K562 (cell line): Measurements from ENCODE around the gene TMPRSS11B. TPM values are rescaled to one million over a fixed set of nuclear protein-coding genes. Genes with fewer than 3 reads are reported as not detected.

Experiments used
- ARHGAP35 ChIP-seq: fragments of 450-650 bp; IDR thresholded peaks from 2 replicates; pipeline ENCODE4 v1.6.1; 2018; ENCODE audit not compliant: partially characterized antibody
- CEBPG ChIP-seq, 3 experiments: fragments of 200-800 bp in 1 of 3; sonication (Bioruptor generic) in 1 of 3; sonication (generic) in 1 of 3; formaldehyde crosslinking in 1 of 3; IDR thresholded peaks in 2 of 3; conservative IDR thresholded peaks in 1 of 3; 2 replicates each; pipeline versions ENCODE4 v1.6.1 to v1.8.0; 2016 to 2022; ENCODE audit warnings: missing compliant biosample characterization in 2 of 3, missing genetic modification characterization in 2 of 3, mild to moderate bottlenecking in 1 of 3, missing genetic modification reagents in 1 of 3
- CSDE1 ChIP-seq, 2 experiments: fragments of 450-650 bp; IDR thresholded peaks; 2 replicates each; pipeline ENCODE4 v1.6.1; 2016; ENCODE audit warnings: mild to moderate bottlenecking in 1 of 2
- DACH1 ChIP-seq: fragments of 450-650 bp; IDR thresholded peaks from 2 replicates; pipeline ENCODE4 v1.6.1; 2018; ENCODE audit not compliant: partially characterized antibody
- E2F6 ChIP-seq, 2 experiments: IDR thresholded peaks; 2 replicates each; pipeline ENCODE4 v1.6.1; 2011; ENCODE audit warnings: borderline replicate concordance in 1 of 2, control low read depth in 1 of 2, low read depth in 1 of 2, low read length in 1 of 2, mild to moderate bottlenecking in 1 of 2, mixed read lengths in 1 of 2, moderate library complexity in 1 of 2; ENCODE audit not compliant: insufficient read depth in 1 of 2, insufficient read length in 1 of 2, poor library complexity in 1 of 2, severe bottlenecking in 1 of 2; ENCODE audit errors: extremely low read depth in 1 of 2
- FOXM1 ChIP-seq, 2 experiments: fragments of 450-650 bp in 1 of 2; sonication (generic) in 1 of 2; formaldehyde crosslinking in 1 of 2; IDR thresholded peaks; 2 replicates each; pipeline versions ENCODE4 v1.6.1 to v1.9.0; 2017 to 2022; ENCODE audit warnings: low read depth in 2 of 2, mild to moderate bottlenecking in 2 of 2, missing genetic modification reagents in 1 of 2, moderate library complexity in 1 of 2
- HDAC6 ChIP-seq: IDR thresholded peaks from 2 replicates; pipeline ENCODE4 v1.6.1; 2012; ENCODE audit warnings: low read depth, mild to moderate bottlenecking, control low read depth, inconsistent platforms, low read length, moderate library complexity
- HLTF ChIP-seq: fragments of 450-650 bp; IDR thresholded peaks from 2 replicates; pipeline ENCODE4 v1.6.1; 2016
- JUND ChIP-seq, 2 experiments: IDR thresholded peaks; 2 replicates in 1 of 2; 3 replicates in 1 of 2; pipeline ENCODE4 v1.6.1; 2011; ENCODE audit warnings: borderline replicate concordance in 2 of 2, low read depth in 2 of 2, low read length in 2 of 2, improper control_type of control experiment in 1 of 2, missing biosample characterization in 1 of 2, missing genetic modification characterization in 1 of 2, missing genetic modification reagents in 1 of 2
- MCM7 ChIP-seq, 2 experiments: fragments of 450-650 bp; IDR thresholded peaks; 2 replicates each; pipeline ENCODE4 v1.6.1; 2016 to 2018
- NFIX ChIP-seq: fragments of 250-450 bp; sonication (Bioruptor Pico); IDR thresholded peaks from 2 replicates; pipeline ENCODE4 v1.4.0; 2020; ENCODE audit warnings: low read depth, mild to moderate bottlenecking, moderate library complexity
- polyA plus RNA-seq, 8 experiments: library from polyadenylated mRNA; depleted of rRNA in 4 of 8; stranded (reverse) in 5 of 8; unstranded in 3 of 8; fragments of >200 nt; fragmentation: Nextera tagmentation in 2 of 8; fragmentation: Illumina TruSeq in 1 of 8; extraction: Ambion mirVana in 2 of 8; extraction: Trizol in 1 of 8; gene quantifications; 2 replicates each; pipeline versions ENCODE4 v1.2.1 to v1.2.3, GENCODE V29; 2011 to 2014; ENCODE audit warnings: inconsistent platforms in 1 of 8, missing spikeins in 1 of 8
- total RNA-seq, 7 experiments: library from RNA; depleted of rRNA in 6 of 7; stranded (reverse); fragments of >200 nt in 6 of 7; fragmentation: Illumina TruSeq in 2 of 7; extraction: Trizol in 2 of 7; gene quantifications; 2 replicates each; pipeline versions ENCODE4 v1.2.1 to v1.2.3, GENCODE V29; 2011 to 2021; ENCODE audit warnings: low replicate concordance in 1 of 7
- TF ChIP-seq, protein P1 (sequence below), 2 experiments: fragments of 450-650 bp in 1 of 2; sonication (generic) in 1 of 2; formaldehyde crosslinking in 1 of 2; IDR thresholded peaks in 1 of 2; conservative IDR thresholded peaks in 1 of 2; 2 replicates each; pipeline versions ENCODE4 v1.6.1 to v1.8.1; 2016 to 2023; ENCODE audit warnings: mild to moderate bottlenecking in 2 of 2, moderate library complexity in 2 of 2, inconsistent platforms in 1 of 2, missing genetic modification reagents in 1 of 2
- TF ChIP-seq, protein P2 (sequence below): fragments of 450-650 bp; formaldehyde crosslinking; IDR thresholded peaks from 2 replicates; pipeline ENCODE4 v1.4.0; 2022; ENCODE audit warnings: missing genetic modification characterization
- TF ChIP-seq, protein P3 (sequence below): fragments of 450-650 bp; IDR thresholded peaks from 2 replicates; pipeline ENCODE4 v1.6.1; 2016; ENCODE audit warnings: low read depth

Gene TMPRSS11B
- total and polyA plus RNA-seq, 9 of the 15 experiments (the other 6 are each of a cell fraction or from before 2014, with no cell fraction given): 0.03 to 0.07 TPM; not detected in 7

DNA sequence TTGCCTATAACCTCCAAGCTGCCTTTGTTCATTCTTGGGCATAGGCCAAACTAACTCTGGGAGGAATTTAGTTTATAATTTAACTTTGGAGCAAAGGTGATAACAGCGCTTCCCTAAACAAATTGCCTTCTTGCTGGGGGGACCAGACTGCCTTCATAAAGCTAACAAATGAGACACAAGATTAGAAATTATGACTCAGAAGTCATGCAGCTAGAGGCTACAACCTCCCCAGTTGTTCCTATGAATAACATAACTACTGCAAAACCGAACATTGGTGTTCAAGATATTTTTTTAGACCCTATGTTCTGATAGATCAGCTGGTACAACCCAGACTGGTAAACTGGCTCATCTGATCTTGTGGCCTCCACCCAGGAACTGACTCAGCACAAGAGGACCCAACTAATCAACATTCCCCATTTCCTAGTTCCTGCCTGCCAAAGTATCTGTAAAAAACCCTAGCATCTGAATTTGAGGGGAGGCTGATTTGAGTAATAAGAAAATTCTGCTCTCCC, 22.0 kb upstream of the TMPRSS11B start (continued):
- TF ChIP-seq, protein P1, sequence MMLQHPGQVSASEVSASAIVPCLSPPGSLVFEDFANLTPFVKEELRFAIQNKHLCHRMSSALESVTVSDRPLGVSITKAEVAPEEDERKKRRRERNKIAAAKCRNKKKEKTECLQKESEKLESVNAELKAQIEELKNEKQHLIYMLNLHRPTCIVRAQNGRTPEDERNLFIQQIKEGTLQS (IDR thresholded peaks at IDR 0.05): peak; percentile 15; the same call in 1 of the 2 replicates
- TF ChIP-seq, protein P1 (CRISPR knock-in tag; conservative IDR thresholded peaks at IDR 0.05): no peak
- no peak for TF ChIP-seq MCM7 (IDR thresholded peaks at IDR 0.05)
- TF ChIP-seq JUND (IDR thresholded peaks at IDR 0.05; ENCODE audit: borderline replicate concordance, low read depth, low read length): peak; percentile 49; the same call in 1 of the 2 replicates
- TF ChIP-seq JUND (tag; IDR thresholded peaks at IDR 0.05; ENCODE audit: borderline replicate concordance, low read depth, low read length): peak; percentile 70; the same call in 2 of the 3 replicates
- TF ChIP-seq, protein P2, sequence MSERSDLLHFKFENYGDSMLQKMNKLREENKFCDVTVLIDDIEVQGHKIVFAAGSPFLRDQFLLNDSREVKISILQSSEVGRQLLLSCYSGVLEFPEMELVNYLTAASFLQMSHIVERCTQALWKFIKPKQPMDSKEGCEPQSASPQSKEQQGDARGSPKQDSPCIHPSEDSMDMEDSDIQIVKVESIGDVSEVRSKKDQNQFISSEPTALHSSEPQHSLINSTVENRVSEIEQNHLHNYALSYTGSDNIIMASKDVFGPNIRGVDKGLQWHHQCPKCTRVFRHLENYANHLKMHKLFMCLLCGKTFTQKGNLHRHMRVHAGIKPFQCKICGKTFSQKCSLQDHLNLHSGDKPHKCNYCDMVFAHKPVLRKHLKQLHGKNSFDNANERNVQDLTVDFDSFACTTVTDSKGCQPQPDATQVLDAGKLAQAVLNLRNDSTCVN (CRISPR knock-in tag): no peak
- no peak for TF ChIP-seq ARHGAP35
- TF ChIP-seq HDAC6: no peak
- no peak for TF ChIP-seq CSDE1 (IDR thresholded peaks at IDR 0.05)
- TF ChIP-seq, protein P3, sequence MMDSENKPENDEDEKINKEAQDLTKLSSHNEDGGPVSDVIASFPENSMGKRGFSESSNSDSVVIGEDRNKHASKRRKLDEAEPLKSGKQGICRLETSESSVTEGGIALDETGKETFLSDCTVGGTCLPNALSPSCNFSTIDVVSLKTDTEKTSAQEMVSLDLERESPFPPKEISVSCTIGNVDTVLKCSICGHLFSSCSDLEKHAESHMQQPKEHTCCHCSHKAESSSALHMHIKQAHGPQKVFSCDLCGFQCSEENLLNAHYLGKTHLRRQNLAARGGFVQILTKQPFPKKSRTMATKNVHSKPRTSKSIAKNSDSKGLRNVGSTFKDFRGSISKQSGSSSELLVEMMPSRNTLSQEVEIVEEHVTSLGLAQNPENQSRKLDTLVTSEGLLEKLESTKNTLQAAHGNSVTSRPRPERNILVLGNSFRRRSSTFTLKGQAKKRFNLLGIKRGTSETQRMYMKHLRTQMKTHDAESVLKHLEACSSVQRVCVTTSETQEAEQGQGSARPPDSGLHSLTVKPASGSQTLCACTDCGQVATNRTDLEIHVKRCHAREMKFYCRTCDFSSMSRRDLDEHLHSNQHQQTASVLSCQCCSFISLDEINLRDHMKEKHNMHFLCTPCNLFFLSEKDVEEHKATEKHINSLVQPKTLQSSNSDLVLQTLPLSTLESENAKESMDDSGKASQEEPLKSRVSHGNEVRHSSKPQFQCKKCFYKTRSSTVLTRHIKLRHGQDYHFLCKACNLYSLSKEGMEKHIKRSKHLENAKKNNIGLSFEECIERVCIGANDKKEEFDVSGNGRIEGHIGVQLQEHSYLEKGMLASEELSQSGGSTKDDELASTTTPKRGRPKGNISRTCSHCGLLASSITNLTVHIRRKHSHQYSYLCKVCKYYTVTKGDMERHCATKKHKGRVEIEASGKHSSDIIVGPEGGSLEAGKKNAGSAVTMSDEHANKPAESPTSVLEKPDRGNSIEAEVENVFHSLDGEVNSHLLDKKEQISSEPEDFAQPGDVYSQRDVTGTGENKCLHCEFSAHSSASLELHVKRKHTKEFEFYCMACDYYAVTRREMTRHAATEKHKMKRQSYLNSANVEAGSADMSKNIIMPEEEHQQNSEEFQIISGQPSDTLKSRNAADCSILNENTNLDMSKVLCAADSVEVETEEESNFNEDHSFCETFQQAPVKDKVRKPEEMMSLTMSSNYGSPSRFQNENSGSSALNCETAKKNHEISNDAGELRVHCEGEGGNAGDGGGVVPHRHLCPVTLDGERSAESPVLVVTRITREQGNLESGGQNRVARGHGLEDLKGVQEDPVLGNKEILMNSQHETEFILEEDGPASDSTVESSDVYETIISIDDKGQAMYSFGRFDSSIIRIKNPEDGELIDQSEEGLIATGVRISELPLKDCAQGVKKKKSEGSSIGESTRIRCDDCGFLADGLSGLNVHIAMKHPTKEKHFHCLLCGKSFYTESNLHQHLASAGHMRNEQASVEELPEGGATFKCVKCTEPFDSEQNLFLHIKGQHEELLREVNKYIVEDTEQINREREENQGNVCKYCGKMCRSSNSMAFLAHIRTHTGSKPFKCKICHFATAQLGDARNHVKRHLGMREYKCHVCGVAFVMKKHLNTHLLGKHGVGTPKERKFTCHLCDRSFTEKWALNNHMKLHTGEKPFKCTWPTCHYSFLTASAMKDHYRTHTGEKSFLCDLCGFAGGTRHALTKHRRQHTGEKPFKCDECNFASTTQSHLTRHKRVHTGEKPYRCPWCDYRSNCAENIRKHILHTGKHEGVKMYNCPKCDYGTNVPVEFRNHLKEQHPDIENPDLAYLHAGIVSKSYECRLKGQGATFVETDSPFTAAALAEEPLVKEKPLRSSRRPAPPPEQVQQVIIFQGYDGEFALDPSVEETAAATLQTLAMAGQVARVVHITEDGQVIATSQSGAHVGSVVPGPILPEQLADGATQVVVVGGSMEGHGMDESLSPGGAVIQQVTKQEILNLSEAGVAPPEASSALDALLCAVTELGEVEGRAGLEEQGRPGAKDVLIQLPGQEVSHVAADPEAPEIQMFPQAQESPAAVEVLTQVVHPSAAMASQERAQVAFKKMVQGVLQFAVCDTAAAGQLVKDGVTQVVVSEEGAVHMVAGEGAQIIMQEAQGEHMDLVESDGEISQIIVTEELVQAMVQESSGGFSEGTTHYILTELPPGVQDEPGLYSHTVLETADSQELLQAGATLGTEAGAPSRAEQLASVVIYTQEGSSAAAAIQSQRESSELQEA: no peak
- no peak for TF ChIP-seq NFIX
- TF ChIP-seq FOXM1 (IDR thresholded peaks at IDR 0.05; ENCODE audit: low read depth): 0 out of 2 replicates have a peak, but pooled peaks have one; percentile 12
- TF ChIP-seq FOXM1 (CRISPR knock-in tag; IDR thresholded peaks at IDR 0.05; ENCODE audit: low read depth): no peak
- TF ChIP-seq E2F6 (IDR thresholded peaks at IDR 0.05; ENCODE audit: borderline replicate concordance in 1 of 2, extremely low read depth in 1 of 2, insufficient read depth in 1 of 2, insufficient read length in 1 of 2, low read depth in 1 of 2, low read length in 1 of 2, poor library complexity in 1 of 2, severe bottlenecking in 1 of 2): no peak
- TF ChIP-seq DACH1: peak; percentile 69
- TF ChIP-seq HLTF: no peak
- TF ChIP-seq CEBPG (CRISPR knock-in tag; IDR thresholded peaks at IDR 0.05): no peak
- no peak for TF ChIP-seq CEBPG (tag; conservative IDR thresholded peaks at IDR 0.05 in 1 of 2, IDR thresholded peaks at IDR 0.05 in 1 of 2)
